Fibroblast of mammary gland (primary cell): Measurements from ENCODE around the gene GOLPH3.

Source experiments
- DNase-seq: peaks from one replicate; pipeline ENCODE4 v3.0.0-alpha.2; 2010; ENCODE audit warnings: low read depth
- H3K4me3 ChIP-seq: 2 replicates; pipeline ENCODE4 v1.5.1; 2011; ENCODE audit warnings: low read depth, mild to moderate bottlenecking, low read length, moderate library complexity; ENCODE audit not compliant: control insufficient read depth
- CTCF ChIP-seq: conservative IDR thresholded peaks from 2 replicates; pipeline ENCODE4 v1.5.1; 2011; ENCODE audit warnings: low read depth, low read length, inconsistent platforms; ENCODE audit not compliant: control insufficient read depth, insufficient read depth

Gene GOLPH3

GRCh38 chr5:32170303-32171151 is 3.6 kb downstream of the GOLPH3 start:
- no peak overlapping the region for H3K4me3 ChIP-seq
- no peak for TF ChIP-seq CTCF
- peak; percentile 95 for DNase-seq

GRCh38 chr5:32168460-32169033 is 5.6 kb downstream of the GOLPH3 start:
- DNase-seq = peak; percentile 21
- TF ChIP-seq CTCF = no peak
- H3K4me3 ChIP-seq = no peak overlapping the region

- TF ChIP-seq CTCF = no peak
- DNase-seq = no peak
- H3K4me3 ChIP-seq = no peak overlapping the region
Observed at GRCh38 chr5:32165597-32165996, 8.5 kb downstream of the GOLPH3 start.

- no peak for TF ChIP-seq CTCF
- no peak overlapping the region for H3K4me3 ChIP-seq
- DNase-seq = no peak
Observed at GRCh38 chr5:32163785-32164184, 10.3 kb downstream of the GOLPH3 start.

GRCh38 chr5:32163053-32163452 is 11.1 kb downstream of the GOLPH3 start:
- DNase-seq = no peak
- TF ChIP-seq CTCF = no peak
- H3K4me3 ChIP-seq = no peak overlapping the region

- no peak overlapping the region for H3K4me3 ChIP-seq
- DNase-seq = peak; percentile 50
- TF ChIP-seq CTCF = no peak
Observed at GRCh38 chr5:32160228-32160627, 13.9 kb downstream of the GOLPH3 start.
